ENCODE data around the gene WDR87.

Gene WDR87

DNA sequence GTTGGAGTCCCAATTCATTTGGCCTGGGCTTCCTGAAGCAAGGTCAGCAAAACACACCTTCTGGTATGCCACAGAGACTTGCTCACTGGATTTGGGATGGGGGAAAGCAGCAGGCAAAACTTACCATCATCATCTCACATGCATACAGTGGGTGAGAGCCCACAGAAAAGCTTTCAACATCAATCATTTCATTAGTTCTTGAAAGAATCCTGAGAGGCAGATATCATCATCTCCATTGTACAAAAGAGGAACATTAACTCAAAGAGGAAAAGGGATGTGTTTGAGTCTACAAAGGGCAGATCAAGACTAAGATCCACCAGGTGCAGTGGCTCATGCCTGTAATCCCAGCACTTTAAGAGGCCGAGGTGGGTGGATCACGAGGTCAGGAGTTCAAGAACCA is 6.4 kb downstream of the WDR87 start:
- DNase-seq (ENCODE audit: low read depth in 1 of 2, low spot score in 1 of 2) = no peak
- TF ChIP-seq POLR2AphosphoS5 (IDR thresholded peaks at IDR 0.05; ENCODE audit: low read depth) = no peak
- TF ChIP-seq CTCF (IDR thresholded peaks at IDR 0.05; ENCODE audit: insufficient read depth, low read length) = no peak
- H3K27ac ChIP-seq (replicated peaks) = no peak overlapping the region
- H3K27me3 ChIP-seq (ENCODE audit: insufficient read depth, poor library complexity, severe bottlenecking) = no peaks in the 10 kb centered on the region
- no peak overlapping the region for H3K4me3 ChIP-seq (replicated peaks; ENCODE audit: insufficient read depth, low read length)

- Histone ChIP-seq H3K27ac (replicated peaks) (no peak overlapping the region), H3K27me3 (ENCODE audit: insufficient read depth, poor library complexity, severe bottlenecking) (no peaks in the 10 kb centered on the region), H3K4me3 (replicated peaks; ENCODE audit: insufficient read depth, low read length) (no peak overlapping the region)
- no peak for DNase-seq (ENCODE audit: low read depth in 1 of 2, low spot score in 1 of 2)
- no peak for TF ChIP-seq CTCF (IDR thresholded peaks at IDR 0.05; ENCODE audit: insufficient read depth, low read length)
- no peak for TF ChIP-seq SPI1 (IDR thresholded peaks at IDR 0.05; ENCODE audit: borderline replicate concordance, low read depth)
- no peak for TF ChIP-seq GABPA (IDR thresholded peaks at IDR 0.05; ENCODE audit: low read depth)
- TF ChIP-seq, protein P1, sequence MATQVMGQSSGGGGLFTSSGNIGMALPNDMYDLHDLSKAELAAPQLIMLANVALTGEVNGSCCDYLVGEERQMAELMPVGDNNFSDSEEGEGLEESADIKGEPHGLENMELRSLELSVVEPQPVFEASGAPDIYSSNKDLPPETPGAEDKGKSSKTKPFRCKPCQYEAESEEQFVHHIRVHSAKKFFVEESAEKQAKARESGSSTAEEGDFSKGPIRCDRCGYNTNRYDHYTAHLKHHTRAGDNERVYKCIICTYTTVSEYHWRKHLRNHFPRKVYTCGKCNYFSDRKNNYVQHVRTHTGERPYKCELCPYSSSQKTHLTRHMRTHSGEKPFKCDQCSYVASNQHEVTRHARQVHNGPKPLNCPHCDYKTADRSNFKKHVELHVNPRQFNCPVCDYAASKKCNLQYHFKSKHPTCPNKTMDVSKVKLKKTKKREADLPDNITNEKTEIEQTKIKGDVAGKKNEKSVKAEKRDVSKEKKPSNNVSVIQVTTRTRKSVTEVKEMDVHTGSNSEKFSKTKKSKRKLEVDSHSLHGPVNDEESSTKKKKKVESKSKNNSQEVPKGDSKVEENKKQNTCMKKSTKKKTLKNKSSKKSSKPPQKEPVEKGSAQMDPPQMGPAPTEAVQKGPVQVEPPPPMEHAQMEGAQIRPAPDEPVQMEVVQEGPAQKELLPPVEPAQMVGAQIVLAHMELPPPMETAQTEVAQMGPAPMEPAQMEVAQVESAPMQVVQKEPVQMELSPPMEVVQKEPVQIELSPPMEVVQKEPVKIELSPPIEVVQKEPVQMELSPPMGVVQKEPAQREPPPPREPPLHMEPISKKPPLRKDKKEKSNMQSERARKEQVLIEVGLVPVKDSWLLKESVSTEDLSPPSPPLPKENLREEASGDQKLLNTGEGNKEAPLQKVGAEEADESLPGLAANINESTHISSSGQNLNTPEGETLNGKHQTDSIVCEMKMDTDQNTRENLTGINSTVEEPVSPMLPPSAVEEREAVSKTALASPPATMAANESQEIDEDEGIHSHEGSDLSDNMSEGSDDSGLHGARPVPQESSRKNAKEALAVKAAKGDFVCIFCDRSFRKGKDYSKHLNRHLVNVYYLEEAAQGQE (IDR thresholded peaks at IDR 0.05; ENCODE audit: insufficient replicate concordance, low read depth) = no peak
- no peak for TF ChIP-seq POLR2AphosphoS5 (IDR thresholded peaks at IDR 0.05; ENCODE audit: low read depth)
Observed at GRCh38 chr19:37899453-37899852, 6.9 kb downstream of the WDR87 start.

DNA sequence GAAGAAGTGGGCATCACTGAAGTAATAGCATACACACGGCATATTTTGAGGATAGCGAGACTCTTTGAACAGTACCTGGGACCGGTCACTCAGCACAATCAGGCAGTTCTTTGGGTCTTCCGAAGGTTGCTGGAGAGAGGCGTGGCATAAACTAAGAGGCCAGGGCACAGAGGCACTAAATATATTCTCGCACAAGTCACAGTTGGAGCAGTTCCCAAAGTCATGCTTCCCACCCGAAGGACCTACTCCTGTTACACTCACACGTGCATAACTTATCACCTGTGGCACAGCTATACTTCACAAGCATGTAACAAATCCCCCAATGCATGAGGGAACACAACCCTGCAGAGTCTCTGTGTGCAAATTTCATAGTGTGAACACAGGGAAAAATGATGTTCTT is 10.2 kb downstream of the WDR87 start:
- no peak for DNase-seq (ENCODE audit: low read depth in 1 of 2, low spot score in 1 of 2)
- H3K27ac ChIP-seq (replicated peaks) = no peak overlapping the region
- no peaks in the 10 kb centered on the region for H3K27me3 ChIP-seq (ENCODE audit: insufficient read depth, poor library complexity, severe bottlenecking)
- no peak overlapping the region for H3K4me3 ChIP-seq (replicated peaks; ENCODE audit: insufficient read depth, low read length)
- TF ChIP-seq, protein P1 (IDR thresholded peaks at IDR 0.05; ENCODE audit: insufficient replicate concordance, low read depth) = no peak
- TF ChIP-seq GABPA (IDR thresholded peaks at IDR 0.05; ENCODE audit: low read depth) (no peak), POLR2AphosphoS5 (IDR thresholded peaks at IDR 0.05; ENCODE audit: low read depth) (no peak), CTCF (IDR thresholded peaks at IDR 0.05; ENCODE audit: insufficient read depth, low read length) (no peak), SPI1 (IDR thresholded peaks at IDR 0.05; ENCODE audit: borderline replicate concordance, low read depth) (no peak)

DNA sequence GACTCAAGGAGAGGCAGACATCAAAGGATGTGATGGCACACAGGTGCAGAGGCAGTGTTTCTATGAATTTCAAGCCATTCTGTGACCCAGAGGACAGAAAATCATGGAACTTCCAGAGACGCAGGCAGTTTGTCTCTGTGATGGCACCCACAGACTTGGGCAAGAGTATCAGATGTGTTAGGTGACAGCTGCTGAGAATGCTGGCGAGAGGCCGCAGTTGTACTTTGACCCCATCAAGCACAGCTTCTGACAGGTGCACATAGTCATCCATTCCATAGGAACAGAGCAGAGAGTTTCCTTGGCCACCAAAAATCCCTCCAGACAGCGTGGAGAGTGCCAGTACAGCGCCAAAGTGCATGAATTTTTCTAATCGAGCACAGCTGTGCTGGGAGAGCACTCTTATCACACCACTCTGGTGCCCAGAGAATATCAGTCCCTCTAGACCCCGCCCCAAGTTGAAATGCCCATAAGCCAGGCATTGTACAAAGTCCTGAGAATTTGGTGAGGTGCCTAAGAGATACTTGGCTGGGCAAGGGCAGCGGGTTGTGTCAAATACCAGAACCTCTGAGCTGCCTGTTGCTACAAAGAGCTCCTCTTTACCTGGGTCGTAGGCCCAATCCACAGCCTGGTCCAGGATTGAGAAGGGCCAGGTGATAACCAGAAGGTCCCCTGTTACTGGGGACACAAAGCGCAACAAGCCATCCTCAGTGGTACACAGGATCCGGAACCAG is 12.4 kb downstream of the WDR87 start:
- no peak overlapping the region for H3K27ac ChIP-seq (replicated peaks)
- TF ChIP-seq, protein P1 (IDR thresholded peaks at IDR 0.05; ENCODE audit: insufficient replicate concordance, low read depth) = no peak
- TF ChIP-seq POLR2AphosphoS5 (IDR thresholded peaks at IDR 0.05; ENCODE audit: low read depth) = no peak
- no peaks in the 10 kb centered on the region for H3K27me3 ChIP-seq (ENCODE audit: insufficient read depth, poor library complexity, severe bottlenecking)
- no peak for DNase-seq (ENCODE audit: low read depth in 1 of 2, low spot score in 1 of 2)
- H3K4me3 ChIP-seq (replicated peaks; ENCODE audit: insufficient read depth, low read length) = no peak overlapping the region

All from HL-60 (cell line).